ENCODE results near the gene GSTM4.
A peak's percentile ranks its signal among the peaks of the same experiment; 100 is the strongest.
"Not testable (repeated sequence)": the region's sequence is repeated elsewhere in the genome, so short reads cannot be mapped to it uniquely, and the experiment has no call there.

GSTM4 gene

DNA sequence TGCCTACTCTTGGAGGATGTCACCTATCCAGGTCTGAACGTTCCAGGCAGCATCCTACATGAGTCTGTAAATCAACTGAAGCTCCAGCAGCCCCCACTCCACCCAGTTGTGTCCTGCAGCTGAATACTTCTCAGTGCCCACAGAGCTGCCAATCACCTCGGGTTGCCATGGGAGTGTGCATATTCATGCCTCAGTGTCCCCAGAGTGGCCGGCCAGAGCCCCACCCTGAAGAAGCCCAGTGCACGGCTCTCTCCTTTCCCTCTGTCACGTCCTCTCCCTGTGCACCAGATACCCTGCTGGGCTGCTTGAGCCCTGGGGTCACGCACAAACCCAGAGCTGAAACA lies 16.1 kb upstream of the GSTM4 start:
- DNase-seq = peak; percentile 55

DNA sequence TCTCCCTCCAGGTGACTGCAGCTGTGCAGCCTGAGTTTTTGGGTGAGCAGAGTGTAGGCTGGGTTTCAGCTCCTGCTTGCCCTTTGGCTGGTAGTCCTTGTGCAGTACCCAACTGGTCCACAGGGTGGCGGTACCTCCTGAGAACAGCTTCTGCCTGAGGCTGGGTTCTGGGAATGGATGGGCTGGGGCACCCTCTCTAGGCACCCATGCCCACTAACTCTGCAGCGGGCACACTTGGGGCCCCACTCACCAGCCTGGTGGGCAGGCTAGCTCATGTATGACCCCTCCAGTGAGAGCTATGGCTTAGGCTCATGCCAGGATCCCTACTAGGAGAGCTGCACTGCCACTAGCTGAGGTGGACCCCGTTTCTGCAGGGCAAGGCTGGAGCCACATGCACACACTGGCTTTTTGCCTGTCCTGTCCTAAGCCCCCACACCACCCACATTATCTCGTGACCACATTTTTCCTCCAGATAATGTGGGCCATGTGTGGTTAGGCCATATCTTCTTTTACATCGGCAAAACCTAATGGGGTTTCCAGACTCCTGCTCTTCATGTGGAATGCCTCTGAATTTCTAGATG lies 15.5 kb upstream of the GSTM4 start:
- peak; percentile 99 for DNase-seq

DNA sequence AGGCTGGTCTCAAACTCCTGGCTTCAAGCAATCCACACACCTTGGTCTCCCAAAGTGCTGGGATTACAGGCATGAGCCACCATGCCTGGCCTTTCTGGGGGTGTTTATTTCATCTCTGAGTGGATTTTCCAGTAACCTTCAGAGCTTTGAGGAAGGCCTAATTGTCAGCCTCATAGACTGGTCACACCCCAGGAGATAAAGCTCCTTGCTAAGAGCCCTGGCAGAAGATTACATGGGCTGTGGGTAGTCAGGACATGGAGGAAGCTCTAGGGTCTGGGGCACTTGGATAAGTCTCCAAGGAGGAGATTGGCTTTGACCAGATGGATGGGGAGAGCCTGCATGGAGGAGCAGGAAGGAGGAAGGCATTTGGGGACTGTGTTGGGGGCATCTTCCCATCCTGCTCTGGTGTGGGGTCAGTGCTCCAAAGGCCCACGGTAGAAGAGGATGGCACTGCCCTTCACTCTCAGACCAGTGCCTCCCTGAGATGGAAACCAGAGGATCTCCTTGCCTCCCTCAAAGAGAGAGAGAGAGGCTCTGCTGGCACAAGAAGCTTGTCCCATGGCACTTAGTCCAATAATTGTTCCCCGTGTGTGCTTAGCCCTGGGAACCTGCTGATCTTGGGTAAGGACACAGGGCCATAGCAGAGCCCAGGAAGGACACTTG lies 14.7 kb upstream of the GSTM4 start:
- peak; percentile 51 for DNase-seq

- no peak for DNase-seq
These were observed 14.0 kb upstream of the GSTM4 start for GRCh38 chr1:109641861-109642260.

DNA sequence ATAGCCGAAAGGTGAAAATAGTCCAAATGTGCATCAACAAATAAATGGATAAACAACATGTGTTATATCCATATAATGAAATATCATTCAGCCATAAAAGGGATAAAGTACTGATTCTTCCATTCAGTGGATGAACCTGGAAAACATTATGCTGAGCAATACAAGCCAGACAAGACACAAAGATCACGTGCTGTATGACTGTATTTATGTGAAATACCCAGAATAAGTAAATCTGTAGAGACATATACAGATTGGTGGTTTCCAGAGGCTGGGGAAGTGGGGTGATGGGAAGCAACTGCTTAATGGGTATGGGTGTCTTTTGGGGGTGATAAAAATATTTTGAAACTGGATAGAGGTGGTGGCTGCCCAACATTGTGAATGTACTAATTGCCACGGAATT lies 13.3 kb upstream of the GSTM4 start:
- no peak for DNase-seq

- DNase-seq = peak; percentile 96
These were observed 12.3 kb upstream of the GSTM4 start for GRCh38 chr1:109643385-109644230.

DNA sequence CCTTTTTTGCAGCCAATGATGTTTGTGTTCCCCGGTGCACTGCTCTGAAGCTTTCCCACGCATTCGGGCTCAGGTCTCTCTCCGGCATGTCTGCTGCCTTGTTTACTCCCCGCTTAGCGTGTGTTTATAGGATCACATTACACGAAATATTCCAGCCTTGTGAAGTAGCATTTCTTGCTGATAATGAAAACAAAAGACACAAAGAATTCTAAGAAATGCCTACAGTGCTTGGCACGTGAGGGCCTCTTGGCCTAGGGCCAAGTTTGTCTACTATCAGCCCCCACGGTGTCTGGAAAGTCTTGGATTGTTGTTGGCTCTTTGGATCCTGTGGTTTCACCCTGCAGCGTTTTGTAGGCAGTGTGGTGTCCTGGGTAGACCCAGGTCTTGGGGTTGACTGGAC lies 11.2 kb upstream of the GSTM4 start:
- DNase-seq = no peak

- no peak for DNase-seq
These were observed 6.4 kb upstream of the GSTM4 start for GRCh38 chr1:109649491-109649914.

DNA sequence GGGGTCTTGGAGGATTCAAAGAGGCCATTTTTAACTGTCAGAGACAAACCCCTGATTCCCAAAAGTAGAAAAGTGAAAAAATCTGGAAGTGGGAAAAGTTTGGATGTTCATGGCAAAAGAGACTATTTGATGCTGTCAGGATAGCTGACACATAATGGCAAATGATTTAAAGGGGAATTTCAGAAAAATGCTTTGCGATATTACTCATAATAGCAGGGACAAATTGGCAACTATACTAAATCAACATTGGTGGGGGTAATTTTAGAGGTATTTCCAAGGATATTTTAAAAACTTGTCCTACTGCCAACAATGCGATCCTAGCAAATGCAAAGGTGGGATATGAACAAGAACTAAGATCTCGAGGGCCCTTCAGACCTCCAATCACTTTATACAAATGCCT lies 5.3 kb upstream of the GSTM4 start:
- DNase-seq = no peak

GRCh38 chr1:109652402-109652801 lies 3.5 kb upstream of the GSTM4 start:
- DNase-seq = no peak

DNA sequence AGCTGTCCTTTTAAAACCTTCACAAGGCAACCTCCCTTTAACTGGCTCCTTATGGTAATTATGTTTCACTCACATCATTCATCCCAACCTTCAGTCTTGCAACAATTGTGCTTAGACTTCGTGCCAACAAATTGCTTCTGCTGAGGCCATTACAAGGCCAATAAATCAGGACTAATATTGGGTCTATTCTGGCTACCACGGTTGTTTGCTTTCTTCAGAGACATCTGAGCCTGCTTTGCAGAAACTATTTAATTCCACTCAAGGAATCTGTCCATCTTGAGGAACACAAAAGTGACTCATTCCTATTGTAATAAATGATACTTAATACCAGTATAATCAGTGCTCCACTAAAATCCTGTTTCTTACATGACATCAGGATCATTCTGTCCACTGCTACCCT lies 2.6 kb upstream of the GSTM4 start:
- no peak for DNase-seq

- DNase-seq = no peak
These were observed 1.4 kb upstream of the GSTM4 start for GRCh38 chr1:109654519-109654918.

- no peak for DNase-seq
These were observed 1.5 kb downstream of the GSTM4 start for GRCh38 chr1:109657395-109657794.

- no peak for DNase-seq
These were observed 2.1 kb downstream of the GSTM4 start for GRCh38 chr1:109657970-109658369.

DNA sequence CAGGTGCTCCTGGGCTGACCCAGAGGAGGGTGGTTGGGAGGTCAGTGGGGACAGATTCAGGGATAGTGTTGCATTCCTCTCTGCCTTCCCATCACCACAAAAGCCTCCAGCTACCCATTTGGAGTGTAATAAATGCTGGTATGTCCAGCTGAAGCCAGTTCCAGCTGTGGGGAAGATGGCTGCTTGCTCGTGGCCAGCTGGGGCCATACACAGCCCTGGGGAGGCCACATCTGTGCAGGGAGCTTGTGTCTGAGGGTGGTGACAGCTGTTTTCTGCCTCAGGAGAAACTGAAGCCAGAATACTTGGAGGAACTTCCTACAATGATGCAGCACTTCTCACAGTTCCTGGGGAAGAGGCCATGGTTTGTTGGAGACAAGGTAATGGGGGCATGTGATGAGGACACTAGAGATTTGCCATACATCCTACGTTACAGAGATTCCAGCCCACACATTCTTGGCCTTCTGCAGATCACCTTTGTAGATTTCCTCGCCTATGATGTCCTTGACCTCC lies 2.7 kb downstream of the GSTM4 start:
- DNase-seq = no peak

- DNase-seq = no peak
These were observed 3.2 kb downstream of the GSTM4 start for GRCh38 chr1:109659145-109659544.

DNA sequence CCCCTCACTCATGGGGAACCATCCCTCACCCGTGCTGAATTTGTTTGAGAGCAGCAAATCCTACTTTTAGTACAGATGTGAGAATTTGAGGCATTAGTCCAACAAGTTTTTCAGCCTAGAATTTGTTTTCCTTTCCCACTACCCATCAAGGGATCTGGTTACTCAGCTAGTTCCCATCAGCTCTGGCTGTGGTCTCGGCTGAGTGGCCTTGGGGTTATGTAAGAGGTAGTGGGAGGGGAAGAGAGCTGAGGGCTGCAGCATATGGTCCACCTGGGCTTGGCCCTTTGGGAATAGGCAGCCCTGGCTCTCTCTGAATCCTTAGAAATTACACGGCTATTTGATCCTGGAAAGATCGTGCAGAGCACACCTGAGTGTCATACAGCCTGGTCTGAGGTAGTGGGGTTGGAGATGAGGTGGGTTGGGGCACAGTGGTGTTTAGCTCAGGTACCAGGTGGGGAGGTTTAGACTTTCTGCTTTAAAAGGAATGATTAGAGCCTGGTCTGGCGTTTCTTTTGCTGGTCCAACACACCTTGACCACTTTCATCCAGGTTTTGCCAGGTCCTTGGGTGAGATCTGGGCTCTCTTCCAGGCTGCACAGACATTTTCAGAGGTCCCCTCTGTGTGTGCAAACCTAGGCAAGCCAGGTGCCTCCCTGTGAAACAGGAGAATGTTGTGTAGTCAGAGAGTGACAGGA lies 4.2 kb downstream of the GSTM4 start:
- DNase-seq = no peak

DNA sequence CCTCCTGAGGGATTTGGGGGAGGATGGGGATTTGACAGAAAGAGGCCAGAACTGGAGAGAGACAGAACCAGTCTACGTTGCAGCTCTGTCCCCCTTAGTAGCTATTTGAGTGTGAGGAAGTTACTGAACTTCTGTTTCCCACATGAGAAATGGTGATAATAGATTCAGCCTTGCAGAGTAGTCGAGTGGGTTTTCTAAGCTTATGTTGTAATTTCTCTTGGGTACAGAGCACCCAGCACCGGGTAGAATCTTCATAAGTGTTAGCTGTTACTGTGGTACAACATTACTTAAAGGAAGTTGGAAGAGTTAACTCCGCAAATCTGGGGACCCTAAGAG lies 4.8 kb downstream of the GSTM4 start:
- not testable (repeated sequence) for DNase-seq

GRCh38 chr1:109661391-109661790 lies 5.5 kb downstream of the GSTM4 start:
- no peak for DNase-seq

- DNase-seq = no peak
These were observed 8.8 kb downstream of the GSTM4 start for GRCh38 chr1:109664671-109665070.

GRCh38 chr1:109667452-109668122 lies 11.7 kb downstream of the GSTM4 start, which contains the start of gene GSTM2:
TSS of gene GSTM2 (plus strand) at chr1:109668057. CDS start at chr1:109668116, 59 bp downstream.
- peak; percentile 90 for DNase-seq

DNA sequence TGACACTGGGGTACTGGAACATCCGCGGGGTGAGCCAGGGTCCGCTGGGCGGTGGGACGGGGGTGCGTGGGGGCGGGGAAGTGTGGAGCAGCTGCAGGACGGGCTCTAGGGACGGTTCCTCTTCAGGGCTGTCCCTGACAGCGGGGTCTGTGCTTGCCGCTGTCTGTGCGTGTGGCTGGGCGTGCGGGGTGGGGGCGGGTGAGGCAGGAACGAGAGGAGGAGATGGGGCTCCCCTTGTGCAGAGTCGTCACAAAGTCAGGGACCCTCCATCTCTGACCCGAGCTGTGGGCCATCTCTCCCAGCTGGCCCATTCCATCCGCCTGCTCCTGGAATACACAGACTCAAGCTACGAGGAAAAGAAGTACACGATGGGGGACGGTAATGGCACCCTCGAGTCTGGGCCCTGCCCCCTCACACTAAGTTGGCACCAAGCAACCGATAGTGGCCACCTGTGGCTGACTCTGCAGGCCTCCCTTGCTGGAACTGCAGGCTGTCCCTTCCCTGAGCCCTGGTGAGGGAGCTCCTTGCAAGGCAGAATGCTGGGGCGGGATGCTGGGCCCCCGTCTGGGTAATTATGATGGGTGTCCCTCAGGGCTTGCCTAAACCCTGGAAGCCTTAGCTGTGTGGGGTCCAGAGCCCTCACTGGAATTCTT lies 12.3 kb downstream of the GSTM4 start:
- no peak for DNase-seq
